Choroid plexus epithelial cell (primary cell): ENCODE measurements around the gene DRD2.

Source experiments
- DNase-seq: peaks from one replicate; pipeline ENCODE4 v3.0.0-alpha.2; 2010; ENCODE audit warnings: low read depth
- H3K4me3 ChIP-seq: 2 replicates; pipeline ENCODE4 v1.5.1; 2011; ENCODE audit warnings: low read depth, mild to moderate bottlenecking, control low read depth, low read length, moderate library complexity
- CTCF ChIP-seq: conservative IDR thresholded peaks from 2 replicates; pipeline ENCODE4 v1.5.1; 2011; ENCODE audit warnings: low read depth, mild to moderate bottlenecking, control low read depth, inconsistent platforms, low read length, moderate library complexity

Gene DRD2

GRCh38 chr11:113365895-113366294 is 109.3 kb downstream of the DRD2 start:
- DNase-seq: no peak
- TF ChIP-seq CTCF: no peak
- no peak overlapping the region for H3K4me3 ChIP-seq

GRCh38 chr11:113363996-113364641 is 111.1 kb downstream of the DRD2 start:
- TF ChIP-seq CTCF: no peak
- no peak for DNase-seq
- no peak overlapping the region for H3K4me3 ChIP-seq

- H3K4me3 ChIP-seq: no peak overlapping the region
- no peak for TF ChIP-seq CTCF
- no peak for DNase-seq
Measured at GRCh38 chr11:113363406-113363805, 111.8 kb downstream of the DRD2 start.
